NCI-H345 (cell line): Measurements from ENCODE around the gene STK32C.
"Not testable (repeated sequence)": the region's sequence is repeated elsewhere in the genome, so short reads cannot be mapped to it uniquely, and the experiment has no call there.

Source experiments
- DNase-seq: peaks from one replicate; lab custom pipeline; 2025; lab: John Stamatoyannopoulos, UW

STK32C gene

GRCh38 chr10:132317477-132317876, 9.7 kb upstream of the STK32C start:
- not testable (repeated sequence) for DNase-seq

- no peak for DNase-seq
These were observed 8.4 kb upstream of the STK32C start for GRCh38 chr10:132316133-132316532.

- DNase-seq: not testable (repeated sequence)
These were observed 7.1 kb upstream of the STK32C start for GRCh38 chr10:132314881-132315280.

GRCh38 chr10:132314336-132314735, 6.6 kb upstream of the STK32C start:
- no peak for DNase-seq

- DNase-seq: no peak
These were observed 6.1 kb upstream of the STK32C start for GRCh38 chr10:132313865-132314264.

GRCh38 chr10:132313305-132313704, 5.6 kb upstream of the STK32C start:
- DNase-seq: no peak

- DNase-seq: no peak
These were observed 3.7 kb upstream of the STK32C start for GRCh38 chr10:132311338-132311939.

- DNase-seq: no peak
These were observed 3.1 kb upstream of the STK32C start for GRCh38 chr10:132310701-132311337.

- no peak for DNase-seq
These were observed 2.3 kb upstream of the STK32C start for GRCh38 chr10:132309879-132310591.

GRCh38 chr10:132309471-132309865, 1.7 kb upstream of the STK32C start:
- DNase-seq: no peak

- DNase-seq: no peak
These were observed 1.1 kb upstream of the STK32C start for GRCh38 chr10:132308587-132309470.

- DNase-seq: peak; percentile 34
These were observed 642 bp downstream of the STK32C start for GRCh38 chr10:132306864-132307751.

- no peak for DNase-seq
These were observed 1.4 kb downstream of the STK32C start for GRCh38 chr10:132306343-132306685.

GRCh38 chr10:132305654-132306342, 2.0 kb downstream of the STK32C start:
- no peak for DNase-seq

- no peak for DNase-seq
These were observed 2.8 kb downstream of the STK32C start for GRCh38 chr10:132304756-132305509.

- DNase-seq: no peak
These were observed 4.2 kb downstream of the STK32C start for GRCh38 chr10:132303361-132304115.

- no peak for DNase-seq
These were observed 5.1 kb downstream of the STK32C start for GRCh38 chr10:132302421-132303310.
